Mesangial cell (primary cell): Measurements from ENCODE around the gene TRIM49B. TPM values are rescaled to one million over a fixed set of nuclear protein-coding genes. Genes with fewer than 3 reads are reported as not detected.

Experiments
- total RNA-seq: library from RNA; depleted of rRNA; stranded (reverse); fragments of >200 nt; gene quantifications from 2 replicates; pipeline ENCODE4 v1.2.3, GENCODE V29; 2015

The TRIM49B gene
- not detected in 2 replicates for total RNA-seq

GRCh38 chr11:49028523-49028922, at the start of gene TRIM49B:
TSS of gene TRIM49B (plus strand) at chr11:49028823. CDS start at chr11:49031600, 2,777 bp downstream.

GRCh38 chr11:48983785-48984184, 44.8 kb upstream of the TRIM49B start, which contains the start of gene TRIM51G:
TSS of gene TRIM51G (minus strand) at chr11:48983885. CDS start at chr11:48981695, 2,190 bp downstream.

GRCh38 chr11:49059012-49059411, 30.4 kb downstream of the TRIM49B start, which contains the start of gene TRIM64C:
TSS of gene TRIM64C (minus strand) at chr11:49059112. CDS start at chr11:49059112, 0 bp downstream.

Other genes starting within 250 kb of the TRIM49B start
- not detected in 2 replicates for gene TRIM51G, start 44.9 kb upstream of the TRIM49B start, total RNA-seq
- gene TRIM64C, start 30.3 kb downstream of the TRIM49B start, total RNA-seq = not detected in 2 replicates
- gene FOLH1, start 179.8 kb downstream of the TRIM49B start, total RNA-seq = not detected in 2 replicates